GM04504 (cell line): Measurements from ENCODE around the gene CLIP4.

Experiments
- DNase-seq: peaks from one replicate; pipeline ENCODE4 v3.0.0-alpha.2; 2012; ENCODE audit warnings: low read depth

Gene CLIP4

DNA sequence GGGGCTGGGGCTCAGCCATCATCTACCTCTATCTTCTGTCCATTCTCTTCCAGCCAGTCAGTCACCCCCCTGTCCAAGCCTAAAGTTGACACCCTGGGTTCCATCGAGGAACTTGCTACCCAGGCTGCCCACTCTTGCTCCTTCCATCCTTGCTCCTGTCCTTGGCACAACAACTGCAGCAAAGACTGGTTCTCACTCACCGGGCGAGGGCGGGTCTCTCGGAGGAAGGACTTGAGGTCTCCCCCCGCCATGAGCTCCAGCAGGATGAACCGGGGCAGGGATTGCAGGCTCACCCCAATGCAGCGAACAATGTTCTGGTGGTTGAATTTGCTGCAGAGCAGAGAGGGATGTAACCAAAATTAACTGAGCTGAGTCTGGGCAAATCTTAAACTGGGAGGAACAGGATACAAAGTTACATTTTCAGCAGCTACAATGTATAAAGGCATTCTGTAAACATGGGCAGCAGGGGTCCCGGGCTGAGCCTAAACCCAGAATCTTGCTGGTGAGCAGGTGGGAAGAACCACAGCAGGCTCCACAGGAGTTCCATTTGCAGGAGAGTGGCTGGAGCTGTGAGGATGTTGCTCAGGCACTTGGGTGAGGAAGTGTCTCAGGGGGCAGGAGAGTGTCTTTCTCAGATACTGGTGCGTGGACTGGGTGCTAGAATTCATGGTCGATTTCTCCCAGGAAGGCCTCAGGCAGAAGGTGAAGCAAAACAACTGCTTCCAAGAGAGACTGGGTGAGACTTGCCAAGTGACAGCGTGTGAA, 105.5 kb downstream of the CLIP4 start:
- no peak for DNase-seq

DNA sequence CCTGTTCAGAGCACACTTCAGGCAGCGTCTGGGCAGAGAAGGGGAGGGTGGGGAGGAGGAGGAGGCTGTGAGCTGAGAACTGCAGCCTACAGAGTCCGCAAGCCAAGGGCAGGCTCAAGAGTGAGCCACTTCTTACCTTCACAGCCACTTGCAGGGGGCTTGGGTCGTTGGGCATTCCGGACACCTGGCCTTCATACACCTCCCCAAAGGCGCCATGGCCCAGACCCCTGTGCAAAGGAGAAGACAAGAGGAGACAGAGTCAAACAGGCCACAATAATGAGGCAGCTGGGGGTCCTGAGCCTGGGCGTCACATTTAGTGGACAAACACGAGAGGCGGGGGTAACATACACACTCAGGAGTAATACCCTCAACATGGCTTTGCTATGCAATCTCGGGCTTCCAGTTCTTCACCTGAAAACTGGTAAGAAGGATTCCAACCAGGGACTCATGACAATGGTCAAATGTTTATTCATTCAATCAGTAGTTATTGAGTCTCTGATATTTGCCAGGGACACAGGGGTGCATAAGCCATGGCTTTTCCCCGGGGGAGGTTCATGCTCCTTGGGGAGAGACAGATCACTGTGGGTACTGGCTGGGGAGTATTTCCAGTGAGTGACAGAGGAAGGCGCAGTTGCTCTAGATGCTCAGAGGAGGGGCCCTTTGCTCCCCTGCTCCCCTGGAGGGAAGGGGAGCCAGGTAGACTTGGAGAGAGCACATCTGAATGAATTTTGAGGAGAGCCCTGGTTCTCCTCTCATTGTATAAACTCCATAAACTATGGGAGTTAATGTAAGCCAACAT, 107.4 kb downstream of the CLIP4 start:
- DNase-seq, result no peak

GRCh38 chr2:29223257-29223656, 108.0 kb downstream of the CLIP4 start:
- no peak for DNase-seq

- peak; percentile 10 for DNase-seq
Observed at GRCh38 chr2:29223851-29224692, 108.9 kb downstream of the CLIP4 start.

GRCh38 chr2:29224693-29225551, 109.7 kb downstream of the CLIP4 start:
- DNase-seq, result no peak

DNA sequence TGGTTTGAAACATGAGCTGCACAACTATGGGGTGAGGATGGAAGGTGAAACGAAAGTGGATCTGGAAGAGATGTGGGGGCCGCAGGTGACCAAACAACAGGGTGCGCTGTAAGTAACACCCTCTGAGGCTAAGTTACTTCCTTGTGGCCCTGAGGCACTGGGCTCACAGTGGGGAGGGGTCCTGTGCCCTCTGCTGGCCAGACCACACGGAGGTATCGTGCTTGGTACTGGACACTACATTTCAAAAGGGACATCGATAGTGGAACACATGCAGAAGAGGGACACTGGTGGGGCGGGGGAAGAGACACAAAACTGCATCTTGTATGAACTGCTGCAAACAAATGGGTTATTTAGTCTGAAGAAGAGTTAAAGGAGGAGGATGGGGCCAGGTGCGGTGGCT, 110.6 kb downstream of the CLIP4 start:
- DNase-seq, result no peak

DNA sequence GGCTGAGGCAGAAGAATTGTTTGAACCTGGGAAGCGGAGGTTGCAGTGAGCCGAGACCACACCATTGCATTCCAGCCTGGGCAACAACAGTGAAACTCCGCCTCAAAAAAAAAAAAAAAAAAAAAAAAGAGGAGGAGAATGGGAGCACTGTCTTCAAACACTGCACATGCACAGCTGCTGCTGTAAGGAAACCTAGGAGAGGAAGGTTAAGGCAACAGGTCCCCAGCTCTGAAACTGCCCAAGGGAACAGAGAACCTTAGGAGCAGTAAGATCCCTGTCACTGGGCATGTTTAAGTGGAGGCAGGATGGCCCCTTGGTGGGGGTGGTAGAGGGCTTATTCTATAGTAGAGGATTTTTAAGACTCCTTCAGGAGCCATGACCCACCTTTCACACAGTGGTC, 111.2 kb downstream of the CLIP4 start:
- no peak for DNase-seq

DNA sequence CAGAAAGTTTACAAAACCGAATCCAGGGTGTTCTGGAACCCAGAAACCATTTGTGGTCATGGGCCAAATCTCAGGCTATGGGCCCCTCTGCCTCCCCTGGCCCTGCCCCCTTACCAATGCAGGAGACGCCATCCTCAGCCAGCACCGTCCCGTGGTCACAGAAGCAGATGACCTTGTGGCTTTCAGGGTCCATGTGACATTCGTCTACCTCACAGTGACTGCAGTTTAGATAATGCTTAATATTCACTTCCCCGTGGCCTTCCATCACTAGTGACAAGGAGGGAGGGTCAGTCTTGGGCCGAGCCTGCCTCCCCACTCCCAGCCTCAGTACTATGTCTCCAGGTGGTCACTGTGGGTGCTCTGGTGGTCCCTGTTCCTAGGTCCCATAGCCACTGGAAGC, 111.6 kb downstream of the CLIP4 start:
- no peak for DNase-seq

DNA sequence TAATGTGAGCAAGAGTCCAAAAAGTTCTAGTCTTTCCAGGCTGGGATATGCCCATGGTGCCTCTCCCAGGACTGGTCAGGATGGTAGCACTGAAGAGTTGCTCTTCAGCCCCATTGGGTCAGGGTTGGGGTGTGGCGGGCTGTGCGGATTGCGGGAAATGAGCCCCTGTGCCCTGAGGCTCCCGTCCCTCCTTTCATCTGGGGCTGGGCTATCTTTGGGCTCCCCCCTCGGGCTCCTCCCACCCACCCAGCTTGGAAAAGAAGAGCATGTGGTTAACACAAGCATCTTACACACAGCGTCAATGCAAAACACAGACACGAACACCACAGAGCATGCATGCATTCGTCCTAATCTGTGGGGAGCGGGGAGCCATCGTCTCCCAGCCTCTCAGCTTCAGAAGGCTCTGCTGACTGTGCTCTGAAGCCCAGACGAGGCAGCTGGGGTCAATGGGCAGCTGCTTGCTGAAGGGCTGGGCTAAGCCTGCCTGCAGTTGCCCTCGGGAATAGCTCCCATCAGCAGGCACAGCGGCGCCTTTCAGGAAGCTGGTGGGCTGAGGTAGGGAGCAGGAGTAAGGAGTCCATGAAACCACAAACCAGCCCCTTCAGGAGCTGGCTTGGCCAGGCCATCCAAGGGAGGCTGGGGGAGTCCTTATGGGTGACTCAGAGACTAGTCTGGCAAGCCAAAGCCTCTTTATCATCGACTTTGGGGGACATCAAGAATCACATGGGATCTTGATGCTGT, 112.9 kb downstream of the CLIP4 start:
- DNase-seq, result no peak

DNA sequence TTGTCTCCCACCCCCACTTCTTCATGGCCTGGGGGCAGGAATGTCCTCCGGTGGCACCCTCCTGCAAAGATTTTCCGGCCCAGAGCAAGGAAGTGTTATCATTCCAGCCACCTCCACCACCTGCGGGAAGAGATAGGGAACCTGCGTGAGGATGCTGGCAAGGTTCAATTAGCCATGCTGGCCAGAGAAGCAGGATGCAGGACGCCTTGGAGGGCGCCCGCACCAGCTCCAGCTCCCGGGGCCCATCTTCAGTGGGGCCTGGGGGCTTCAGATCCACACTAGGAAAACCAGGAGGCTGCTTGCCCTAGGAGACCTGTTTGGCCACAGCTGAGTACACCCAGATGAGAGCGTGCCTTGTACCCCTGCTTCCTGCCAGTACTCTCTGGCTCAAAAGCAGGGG, 113.7 kb downstream of the CLIP4 start:
- DNase-seq, result no peak

GRCh38 chr2:29229640-29230039, 114.4 kb downstream of the CLIP4 start:
- DNase-seq, result no peak

- no peak for DNase-seq
Observed at GRCh38 chr2:29232041-29232440, 116.8 kb downstream of the CLIP4 start.

DNA sequence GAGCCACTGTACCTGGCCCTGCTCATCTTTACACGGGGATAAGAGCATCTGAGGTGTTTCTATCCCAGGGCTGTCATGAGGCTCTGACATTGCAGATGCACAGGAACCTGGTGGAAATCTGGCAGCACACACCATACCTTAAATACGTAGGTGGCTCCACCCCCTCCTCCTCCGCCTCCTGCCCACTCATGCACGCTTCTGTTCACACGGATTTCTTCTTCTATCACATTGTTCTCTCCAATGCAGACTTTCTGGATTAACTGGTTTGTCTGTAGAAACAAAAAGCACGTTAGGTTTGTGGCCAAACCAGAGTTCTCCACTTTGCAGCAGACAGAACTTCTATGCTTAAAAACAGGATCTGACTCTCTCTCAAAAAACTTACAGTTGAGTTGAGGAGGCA, 118.2 kb downstream of the CLIP4 start:
- DNase-seq, result no peak

DNA sequence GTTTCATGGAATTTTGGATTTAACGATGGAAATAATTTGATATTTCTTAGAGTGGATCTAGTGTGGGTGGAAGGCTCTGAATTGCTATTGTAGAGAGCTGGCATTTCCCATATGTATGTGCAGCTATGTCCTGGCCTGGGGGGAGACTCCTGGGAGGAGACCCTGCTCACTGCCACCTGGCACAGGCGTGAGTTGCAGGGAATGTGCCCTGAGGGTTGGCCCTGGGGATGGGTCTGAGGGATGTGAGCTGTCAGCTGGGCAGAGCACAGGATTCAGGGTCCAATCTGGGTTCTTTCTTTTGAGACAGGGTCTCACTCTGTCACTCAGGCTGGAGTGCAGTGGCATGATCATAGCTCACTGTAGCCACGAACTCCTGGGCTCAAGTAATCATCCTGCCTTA, 120.2 kb downstream of the CLIP4 start:
- no peak for DNase-seq

- no peak for DNase-seq
Observed at GRCh38 chr2:29236074-29236473, 120.9 kb downstream of the CLIP4 start.

DNA sequence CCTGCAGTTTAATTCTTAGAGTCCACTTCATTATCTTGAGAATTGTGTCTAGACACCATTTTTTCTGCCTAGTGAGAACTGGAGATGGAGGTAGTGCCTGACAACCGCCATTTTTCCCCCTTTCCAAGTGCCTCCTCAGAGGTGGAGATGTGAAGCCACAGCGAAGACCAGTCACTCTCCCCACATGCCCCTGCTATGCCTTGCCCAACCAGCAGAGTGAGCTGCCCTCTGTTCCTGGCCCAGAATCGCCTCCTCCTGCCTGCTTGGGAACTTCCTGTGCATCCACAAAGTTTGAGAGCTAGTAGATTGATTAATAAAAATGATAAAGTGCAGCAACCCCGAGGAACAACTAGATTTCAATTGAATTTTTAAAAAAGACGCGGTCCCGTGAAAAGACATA, 123.3 kb downstream of the CLIP4 start:
- no peak for DNase-seq
